HG02981 (cell line): ENCODE measurements around the gene FAM149B1.
"Not testable (repeated sequence)": the region's sequence is repeated elsewhere in the genome, so short reads cannot be mapped to it uniquely, and the experiment has no call there.

Experiments used
- ATAC-seq: cut with Tn5 transposase; IDR thresholded peaks from one replicate; pipeline ENCODE4 v1.9.1; 2021; ENCODE audit warnings: mild to moderate bottlenecking, moderate library complexity; ENCODE audit not compliant: unreplicated experiment

The FAM149B1 gene

GRCh38 chr10:73167783-73168464, at the start of gene FAM149B1, which contains the start of gene ECD:
Gene FAM149B1 (plus strand): TSS chr10:73168119. CDS start chr10:73168340, 221 bp downstream.
Gene ECD (minus strand): TSS chr10:73168008. CDS start chr10:73163937, 4,071 bp downstream.
- peak; percentile 90 for ATAC-seq

- no peak for ATAC-seq
Observed at GRCh38 chr10:73119457-73119856, 48.5 kb upstream of the FAM149B1 start.

GRCh38 chr10:73119952-73120351, 48.0 kb upstream of the FAM149B1 start:
- ATAC-seq: no peak

DNA sequence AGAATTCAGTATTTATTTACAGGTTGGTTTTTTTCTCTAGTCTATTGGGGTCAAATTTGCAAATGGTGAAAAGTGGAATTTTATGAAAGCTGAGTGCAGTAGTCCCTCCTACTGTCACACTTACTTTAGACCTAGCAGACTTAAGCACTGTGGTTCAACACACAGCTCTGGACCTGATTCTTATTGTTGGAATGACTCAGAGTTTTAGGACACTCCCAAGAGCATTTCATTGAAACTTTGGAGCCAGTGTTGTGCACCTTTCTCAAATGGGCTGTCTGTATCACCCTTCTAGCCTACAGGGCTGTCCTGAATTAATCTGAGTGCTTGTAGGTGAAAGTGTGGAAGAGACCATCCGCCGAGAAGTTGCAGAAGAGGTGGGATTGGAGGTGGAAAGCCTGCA, 41.6 kb upstream of the FAM149B1 start:
- no peak for ATAC-seq

DNA sequence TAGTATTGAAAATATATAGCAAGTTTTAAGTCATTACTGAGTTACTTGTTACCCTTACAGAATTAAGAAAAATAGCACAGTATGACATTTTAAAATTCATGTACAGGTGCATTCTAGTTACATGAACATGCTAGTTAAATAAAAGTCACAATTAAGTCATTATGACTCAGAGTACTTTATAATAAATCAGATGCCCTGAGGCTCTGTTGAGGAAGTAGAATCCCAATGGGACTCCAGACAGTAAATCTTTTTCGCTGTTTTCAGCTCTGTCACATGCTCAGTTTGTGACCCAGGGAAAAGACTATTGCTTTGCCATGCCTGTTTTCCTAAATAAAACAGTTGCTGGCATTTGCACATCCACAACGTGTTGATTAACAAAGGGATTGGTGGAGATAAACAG, 36.6 kb upstream of the FAM149B1 start:
- ATAC-seq: no peak

DNA sequence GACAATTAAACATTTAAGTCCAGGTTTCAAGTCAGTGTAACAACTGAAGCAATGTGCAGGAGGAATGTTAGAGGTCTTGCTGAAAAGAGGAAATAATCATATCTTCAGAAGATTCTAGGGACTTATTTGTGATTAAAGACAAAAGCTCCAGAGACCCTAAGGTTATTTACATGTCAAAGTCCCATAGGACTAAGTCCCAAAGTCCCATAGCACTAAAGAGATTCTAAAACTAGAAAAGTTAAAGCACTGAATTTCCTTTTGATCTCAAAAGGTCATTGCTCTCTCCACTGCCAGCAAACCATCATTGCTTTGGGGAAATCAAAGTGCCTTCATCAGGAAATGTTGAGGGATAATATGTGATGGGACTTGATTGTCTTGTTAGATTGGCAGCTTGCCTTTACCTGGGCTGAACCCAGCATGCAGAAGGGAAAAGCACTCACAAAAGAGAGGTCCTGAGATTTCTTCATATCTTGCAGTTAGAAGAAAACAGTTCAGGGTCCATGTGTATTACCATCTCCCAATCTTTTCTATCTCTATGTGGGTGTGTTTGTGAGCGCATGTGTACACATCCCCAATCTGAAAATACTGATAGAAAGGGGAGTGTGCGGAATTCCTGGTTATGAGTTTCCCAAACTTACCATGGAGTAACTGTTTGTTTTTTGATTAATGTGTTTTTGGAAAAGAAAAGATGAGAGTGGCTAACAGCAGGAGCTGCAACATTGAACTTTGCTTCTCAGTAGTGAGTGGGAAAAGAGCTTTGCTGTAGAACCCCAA, 35.8 kb upstream of the FAM149B1 start:
- no peak for ATAC-seq

DNA sequence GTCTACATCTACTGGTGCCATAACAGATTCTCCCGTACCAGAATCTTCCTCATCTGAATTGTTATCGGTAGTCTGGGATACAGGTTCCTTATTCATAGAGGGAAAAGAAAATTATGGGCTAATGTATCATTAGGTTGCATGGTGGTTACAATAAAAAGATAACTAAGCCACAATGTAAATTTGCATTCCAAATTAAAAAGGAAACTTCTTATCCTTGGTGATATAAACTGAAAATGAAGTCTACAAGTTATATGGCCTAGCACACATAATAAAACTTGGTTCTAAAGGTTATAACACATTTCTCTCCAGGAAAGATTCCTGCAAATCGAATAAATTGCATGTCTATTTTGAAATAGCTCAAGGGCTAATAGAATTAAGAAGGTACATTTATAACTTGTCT, 33.2 kb upstream of the FAM149B1 start:
- no peak for ATAC-seq

DNA sequence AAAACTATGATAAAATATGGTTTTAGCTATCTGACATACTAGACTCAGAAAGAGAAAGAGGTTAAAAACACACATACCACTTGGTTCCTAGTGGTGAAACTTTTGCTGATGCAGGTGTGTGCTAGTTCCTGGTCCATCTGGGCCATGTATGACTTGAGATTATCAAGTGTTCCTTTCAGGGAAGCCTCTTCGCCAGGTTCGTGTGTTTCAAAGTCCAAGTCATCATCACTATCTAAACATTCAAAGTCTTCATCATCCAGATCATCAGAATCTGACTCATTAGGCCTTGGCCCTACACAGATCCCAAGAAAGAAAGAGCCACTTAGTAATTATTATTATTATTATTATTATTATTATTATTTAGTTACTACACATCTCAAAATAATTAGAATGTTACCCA, 31.3 kb upstream of the FAM149B1 start:
- no peak for ATAC-seq

- no peak for ATAC-seq
Observed at GRCh38 chr10:73139251-73139650, 28.7 kb upstream of the FAM149B1 start.

- ATAC-seq: no peak
Observed at GRCh38 chr10:73141603-73142002, 26.3 kb upstream of the FAM149B1 start.

GRCh38 chr10:73150633-73151413, 17.1 kb upstream of the FAM149B1 start:
- ATAC-seq: not testable (repeated sequence)

- no peak for ATAC-seq
Observed at GRCh38 chr10:73152009-73152408, 15.9 kb upstream of the FAM149B1 start.

- no peak for ATAC-seq
Observed at GRCh38 chr10:73156054-73156453, 11.9 kb upstream of the FAM149B1 start.

- ATAC-seq: no peak
Observed at GRCh38 chr10:73159038-73159648, 8.8 kb upstream of the FAM149B1 start.

DNA sequence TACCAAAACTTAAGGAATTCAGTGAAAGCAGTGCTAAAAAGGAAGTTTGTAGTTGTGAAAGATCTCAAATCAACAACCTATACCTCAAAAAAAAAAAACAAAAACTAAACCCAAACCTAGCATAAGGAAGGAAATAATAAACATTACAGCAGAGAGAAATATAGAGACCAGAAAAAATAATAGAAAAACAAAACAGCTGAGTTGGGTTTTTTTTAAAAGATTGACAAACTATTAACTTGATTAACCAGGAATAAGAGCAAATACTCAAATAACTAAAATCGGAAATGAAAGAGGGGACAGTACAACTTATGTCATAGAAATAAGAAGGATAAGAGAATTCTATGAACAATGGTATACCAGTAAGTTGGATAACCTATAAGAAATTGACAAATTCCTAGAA, 6.8 kb upstream of the FAM149B1 start:
- ATAC-seq: no peak

GRCh38 chr10:73161662-73162061, 6.3 kb upstream of the FAM149B1 start:
- ATAC-seq: no peak

DNA sequence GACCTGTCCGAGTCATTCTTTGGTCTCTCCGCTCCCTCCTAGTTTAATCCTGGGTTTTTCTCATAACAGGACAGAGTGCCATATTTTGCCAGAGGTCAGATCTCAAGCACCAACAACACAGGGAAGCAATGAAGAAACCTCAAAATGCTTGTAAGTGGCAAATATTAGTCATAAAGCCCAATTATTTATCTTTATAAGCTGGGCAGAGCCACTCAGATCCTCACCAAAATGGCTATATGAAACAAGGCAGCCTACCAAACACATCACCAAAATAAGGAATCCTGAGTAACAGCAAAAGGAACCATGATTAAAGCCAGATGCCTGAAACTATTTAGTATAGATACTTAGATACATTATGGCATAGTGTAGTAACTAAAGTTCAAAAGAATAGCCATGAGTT, 4.8 kb upstream of the FAM149B1 start:
- no peak for ATAC-seq

- ATAC-seq: no peak
Observed at GRCh38 chr10:73166972-73167371, 947 bp upstream of the FAM149B1 start.

DNA sequence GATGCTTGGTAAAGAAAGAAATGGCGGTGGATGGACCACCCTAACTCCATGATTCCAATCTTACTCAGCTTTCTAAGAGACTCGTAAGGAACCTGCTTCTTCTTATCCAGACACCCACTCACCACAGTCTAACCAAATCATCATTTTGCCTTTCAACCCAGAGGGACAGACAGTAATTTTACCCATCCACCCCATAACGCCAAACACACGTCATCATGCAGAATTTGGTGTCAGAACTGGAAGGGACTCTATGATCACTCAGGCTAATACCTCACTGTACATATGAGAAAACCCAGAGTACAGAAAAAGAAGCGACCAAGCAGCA, 499 bp upstream of the FAM149B1 start:
- no peak for ATAC-seq

DNA sequence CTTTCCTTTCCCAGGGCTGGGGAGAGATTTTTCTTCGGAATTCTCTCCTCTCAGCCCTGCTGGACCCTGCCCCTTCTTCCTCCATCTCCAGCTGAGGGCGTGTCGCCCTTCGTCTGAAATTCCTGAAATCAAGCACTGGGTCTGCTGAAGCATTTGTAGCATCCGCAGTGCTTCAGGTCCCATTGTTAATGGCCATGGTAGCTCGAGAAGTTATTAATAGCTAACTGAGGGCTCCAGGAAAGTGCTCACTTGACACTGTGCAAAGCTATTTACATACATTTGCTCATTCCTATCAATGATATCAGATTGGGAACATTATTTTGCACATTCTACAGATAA, 515 bp downstream of the FAM149B1 start:
- ATAC-seq: peak; percentile 7

GRCh38 chr10:73169320-73169719, 1.4 kb downstream of the FAM149B1 start:
- no peak for ATAC-seq
